GM12878 (cell line): ENCODE data around the gene SLC38A9. TPM values are rescaled to one million over a fixed set of nuclear protein-coding genes. Genes with fewer than 3 reads are reported as not detected.

ENCODE experiments used
- ATAC-seq: fragments of 200-7000 bp; cut with Tn5 transposase; 3 replicates; pipeline ENCODE4 v1.9.1; 2020; ENCODE audit warnings: mild to moderate bottlenecking, moderate library complexity
- BruUV-seq: library from RNA; stranded (reverse); fragments of 400-500 nt; replicated peaks from 2 replicates; lab custom pipeline; 2021; lab: Mats Ljungman, UMichigan
- CTCF ChIA-PET: fragments of 300-600 bp; sonication (Branson Sonifier 250); formaldehyde crosslinking; extraction: SDS; loops from one replicate; lab custom pipeline; 2021; ENCODE audit warnings: inconsistent platforms; lab: Yijun Ruan, JAX
- POLR2A ChIA-PET: fragments of 350-600 bp; formaldehyde crosslinking; extraction: SDS; loops from one replicate; lab custom pipeline; 2021; ENCODE audit warnings: inconsistent platforms; lab: Charles Lee
- RAD21 ChIA-PET: fragments of 300-600 bp; sonication (Branson Sonifier 250); formaldehyde crosslinking; loops from one replicate; lab custom pipeline; 2023; ENCODE audit warnings: antibody characterized with exemption; ENCODE audit not compliant: unreplicated experiment; lab: Charles Lee
- SMC1A ChIA-PET: fragments of 300-600 bp; sonication (Branson Sonifier 250); formaldehyde crosslinking; loops from one replicate; lab custom pipeline; 2023; ENCODE audit not compliant: unreplicated experiment, uncharacterized antibody; lab: Charles Lee
- DNase-seq: peaks from one replicate; pipeline ENCODE4 v3.0.0-alpha.2; 2011; ENCODE audit warnings: low read depth, low spot score
- FAIRE-seq: peaks from 3 replicates; lab custom pipeline; 2011; peaks lifted over from hg19 to GRCh38; lab: Jason Lieb, UNC
- H2AFZ ChIP-seq: 2 replicates; pipeline ENCODE4 v1.6.0; 2011; ENCODE audit warnings: low read depth, low read length, control low read depth; ENCODE audit not compliant: control insufficient read depth
- H3K27ac ChIP-seq: 2 replicates; pipeline ENCODE4 v1.5.1; 2011; ENCODE audit warnings: control low read depth; ENCODE audit not compliant: control insufficient read depth, insufficient read depth
- H3K27me3 ChIP-seq, 2 experiments: replicated peaks in 1 of 2; 2 replicates each; pipeline versions ENCODE4 v1.6.0 to v1.6.1; 2011; ENCODE audit warnings: low read length in 1 of 2; ENCODE audit not compliant: control insufficient read depth in 2 of 2, insufficient read depth in 2 of 2
- H3K36me3 ChIP-seq, 2 experiments: 2 replicates each; pipeline ENCODE4 v1.5.1; 2011; ENCODE audit warnings: low read length in 1 of 2; ENCODE audit not compliant: control insufficient read depth in 2 of 2, insufficient read depth in 2 of 2
- H3K4me1 ChIP-seq: 2 replicates; pipeline ENCODE4 v1.6.1; 2011; ENCODE audit warnings: mild to moderate bottlenecking, low read length, moderate library complexity, mixed read lengths; ENCODE audit not compliant: control insufficient read depth, insufficient read depth
- H3K4me2 ChIP-seq: 2 replicates; pipeline ENCODE4 v1.6.0; 2011; ENCODE audit warnings: control low read depth; ENCODE audit not compliant: control insufficient read depth, insufficient read depth
- H3K4me3 ChIP-seq: fragments of 200-600 bp; sonication (generic); 2 replicates; pipeline ENCODE4 v1.5.1; 2016
- H3K79me2 ChIP-seq: 2 replicates; pipeline ENCODE4 v1.6.0; 2011; ENCODE audit warnings: low read length; ENCODE audit not compliant: control insufficient read depth, insufficient read depth
- H3K9ac ChIP-seq: 2 replicates; pipeline ENCODE4 v1.8.0; 2011; ENCODE audit warnings: low read length, control low read depth, mixed read lengths; ENCODE audit not compliant: control insufficient read depth, insufficient read depth
- H3K9me3 ChIP-seq: replicated peaks from 3 replicates; pipeline ENCODE4 v1.5.1; 2011; ENCODE audit warnings: mild to moderate bottlenecking, low read length; ENCODE audit not compliant: control insufficient read depth, insufficient read depth
- H4K20me1 ChIP-seq: 2 replicates; pipeline ENCODE4 v1.6.0; 2011; ENCODE audit not compliant: control insufficient read depth, insufficient read depth
- ASH2L ChIP-seq: fragments of 300-600, 200-600 bp; sonication (generic); IDR thresholded peaks from 2 replicates; pipeline ENCODE4 v1.6.1; 2017; ENCODE audit warnings: low read depth, mild to moderate bottlenecking, borderline replicate concordance
- PAX8 ChIP-seq: fragments of 450-650 bp; IDR thresholded peaks from 2 replicates; pipeline ENCODE4 v1.6.1; 2017; ENCODE audit warnings: mild to moderate bottlenecking, moderate library complexity
- REST ChIP-seq: IDR thresholded peaks from 2 replicates; pipeline ENCODE4 v1.6.1; 2012; ENCODE audit warnings: mild to moderate bottlenecking, low read depth, low read length
- WGBS: methylation state at CpG from one replicate; pipeline ENCODE4 v1.1.6; 2016; ENCODE audit warnings: low lambda C conversion rate; ENCODE audit not compliant: insufficient replicate concordance, insufficient coverage; ENCODE audit errors: missing lambda C conversion rate; 5-methylcytosine and 5-hydroxymethylcytosine counted together
- in situ Hi-C: fragments of 300-500 bp; cut with MboI; formaldehyde crosslinking; loops from 9 replicates; pipeline ENCODE4 v1.14.3; 2018; ENCODE audit warnings: mixed read lengths
- intact Hi-C: fragments of 100-400 bp; cut with micrococcal nuclease; formaldehyde crosslinking; loops from one replicate; pipeline ENCODE4 v1.14.2; 2022; ENCODE audit not compliant: unreplicated experiment
- polyA plus RNA-seq, 11 experiments: library from polyadenylated mRNA; depleted of rRNA in 4 of 11; unstranded in 6 of 11; stranded (reverse) in 5 of 11; fragments of >200 nt; fragmentation: Nextera tagmentation in 4 of 11; fragmentation: Illumina TruSeq in 1 of 11; extraction: Ambion mirVana in 4 of 11; extraction: Trizol in 1 of 11; gene quantifications; 1 replicate in 1 of 11; 2 replicates in 10 of 11; pipeline versions ENCODE4 v1.2.1 to v1.2.3, GENCODE V29; 2011 to 2016; ENCODE audit warnings: inconsistent platforms in 2 of 11, missing spikeins in 2 of 11, low read depth in 1 of 11
- total RNA-seq, 4 experiments: library from RNA; depleted of rRNA in 3 of 4; stranded (reverse); fragments of >200 nt in 3 of 4; fragmentation: Illumina TruSeq in 1 of 4; extraction: Trizol in 1 of 4; gene quantifications; 2 replicates each; pipeline versions ENCODE4 v1.2.1 to v1.2.3, GENCODE V29; 2013 to 2021

Gene SLC38A9
- total and polyA plus RNA-seq, 10 of the 15 experiments (the other 5 are each of a cell fraction or from before 2014, with no cell fraction given): 8.5 to 35.1 (median 23.0) TPM

- ATAC-seq (no peak), DNase-seq (no peak), FAIRE-seq (no peak)
- POLR2A ChIA-PET: no interaction called here
- RAD21 ChIA-PET: no interaction called here
- Histone ChIP-seq H3K27me3 (no peaks in the 10 kb centered on the region), H2AFZ (no peak overlapping the region), H3K79me2 (no peaks in the 10 kb centered on the region), H3K4me3 (no peak overlapping the region), H3K4me1 (peaks cover 8% of the 10 kb centered on the region; the same call in 1 of the 2 replicates), H3K36me3 (peaks cover 0 to 4% of the 10 kb centered on the region in 2 experiments; a peak in 1 of 4 replicates), H3K4me2 (no peak overlapping the region), H3K27ac (no peak overlapping the region), H3K9me3 (no peaks in the 10 kb centered on the region), H3K9ac (no peak overlapping the region), H4K20me1 (no peaks in the 10 kb centered on the region)
- SMC1A ChIA-PET: interaction anchor here (0.5 to 0.9 kb wide), 4 partner anchors 9 to 686 kb away, joined by 3 to 5 read pairs (median 4); no protein-coding TSS in a partner anchor
- TF ChIP-seq PAX8 (no peak), ASH2L (no peak), REST (no peak)
- WGBS: 52% methylated on average over 2 of the region's 2 CpGs
- intact Hi-C loops (no loop called here), in situ Hi-C loops (no loop called here)
- CTCF ChIA-PET: interaction anchor here (0.8 to 2.0 kb wide), 2 partner anchors 14 to 54 kb away, joined by 4 read pairs; no protein-coding TSS in a partner anchor
- BruUV-seq: no TSS peak
Measured at GRCh38 chr5:55638051-55638450, 74.1 kb downstream of the SLC38A9 start.
